Activated CD4-positive, CD25-positive, alpha-beta regulatory T cell treated with anti-CD3 and anti-CD28 coated beads, Interleukin-2, amount 50 U/mL, for 24 hours (primary cell): ENCODE measurements around the gene VRK2.
"Not testable (repeated sequence)": the region's sequence is repeated elsewhere in the genome, so short reads cannot be mapped to it uniquely, and the experiment has no call there.

Experiments
- ATAC-seq, 2 donors: fragments of 150-1000 bp; cut with Tn5 transposase; one replicate each; pipeline ENCODE4 v1.10.0; 2021; ENCODE audit warnings: mild to moderate bottlenecking in 1 of 2, moderate library complexity in 1 of 2

The VRK2 gene

DNA sequence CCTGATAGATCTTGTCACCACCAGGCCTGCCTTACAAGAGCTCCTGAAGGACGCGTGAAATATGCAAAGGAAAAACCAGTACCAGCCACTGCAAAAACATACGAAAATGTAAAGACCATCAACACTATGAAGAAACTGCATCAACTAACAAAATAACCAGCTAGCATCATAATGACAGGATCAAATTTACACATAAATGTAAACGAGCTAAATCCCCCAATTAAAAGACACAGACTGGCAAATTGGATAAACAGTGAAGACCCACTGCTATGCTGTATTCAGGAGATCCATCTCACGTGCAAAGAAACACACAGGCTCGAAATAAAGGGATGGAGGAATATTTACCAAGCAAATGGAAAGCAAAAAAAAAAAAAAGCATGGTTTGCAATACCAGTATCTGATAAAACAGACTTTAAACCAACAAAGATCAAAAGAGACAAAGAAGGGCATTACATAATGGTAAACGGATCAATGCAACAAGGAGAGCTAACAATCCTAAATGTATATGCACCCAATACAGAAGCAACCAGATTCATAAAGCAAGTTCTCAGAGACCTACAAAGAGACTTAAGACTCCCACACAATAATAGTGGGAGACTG is 123.8 kb downstream of the VRK2 start:
- ATAC-seq: not testable (repeated sequence)

DNA sequence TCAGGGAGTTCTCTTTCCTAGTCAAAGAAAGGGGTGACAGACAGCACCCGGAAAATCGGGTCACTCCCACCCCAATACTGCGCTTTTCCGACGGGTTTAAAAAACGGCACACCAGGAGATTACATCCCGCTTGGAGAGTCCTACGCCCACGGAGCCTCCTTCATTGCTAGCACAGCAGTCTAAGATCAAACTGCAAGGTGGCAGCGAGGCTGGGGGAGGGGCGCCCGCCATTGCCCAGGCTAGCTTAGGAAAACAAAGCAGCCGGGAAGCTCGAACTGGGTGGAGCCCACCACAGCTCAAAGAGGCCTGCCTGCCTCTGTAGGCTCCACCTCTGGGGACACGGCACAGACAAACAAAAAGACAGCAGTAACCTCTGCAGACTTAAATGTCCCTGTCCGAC is 125.2 kb downstream of the VRK2 start:
- not testable (repeated sequence) for ATAC-seq

DNA sequence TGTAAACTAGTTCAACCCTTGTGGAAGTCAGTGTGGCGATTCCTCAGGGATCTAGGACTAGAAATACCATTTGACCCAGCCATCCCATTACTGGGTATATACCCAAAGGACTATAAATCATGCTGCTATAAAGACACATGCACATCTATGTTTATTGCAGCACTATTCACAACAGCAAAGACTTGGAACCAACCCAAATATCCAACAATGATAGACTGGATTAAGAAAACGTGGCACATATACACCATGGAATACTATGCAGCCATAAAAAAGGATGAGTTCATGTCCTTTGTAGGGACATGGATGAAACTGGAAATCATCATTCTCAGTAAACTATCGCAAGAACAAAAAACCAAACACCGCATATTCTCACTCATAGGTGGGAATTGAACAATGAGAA is 130.6 kb downstream of the VRK2 start:
- not testable (repeated sequence) for ATAC-seq

DNA sequence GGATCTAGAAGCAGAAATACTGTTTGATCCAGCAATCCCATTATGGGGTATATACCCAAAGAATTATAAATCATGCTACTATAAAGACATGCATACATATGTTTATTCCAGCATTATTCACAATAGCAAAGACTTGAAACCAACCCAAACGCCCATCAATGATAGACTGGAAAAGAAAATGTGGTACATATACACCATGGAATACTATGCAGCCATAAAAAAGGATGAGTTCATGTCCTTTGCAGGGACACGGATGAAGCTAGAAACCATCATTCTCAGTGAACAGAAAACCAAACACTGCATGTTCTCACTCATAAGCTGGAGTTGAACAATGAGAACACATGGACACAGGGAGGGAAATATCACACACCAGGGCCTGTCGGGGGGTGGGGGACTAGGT is 133.6 kb downstream of the VRK2 start:
- not testable (repeated sequence) for ATAC-seq

DNA sequence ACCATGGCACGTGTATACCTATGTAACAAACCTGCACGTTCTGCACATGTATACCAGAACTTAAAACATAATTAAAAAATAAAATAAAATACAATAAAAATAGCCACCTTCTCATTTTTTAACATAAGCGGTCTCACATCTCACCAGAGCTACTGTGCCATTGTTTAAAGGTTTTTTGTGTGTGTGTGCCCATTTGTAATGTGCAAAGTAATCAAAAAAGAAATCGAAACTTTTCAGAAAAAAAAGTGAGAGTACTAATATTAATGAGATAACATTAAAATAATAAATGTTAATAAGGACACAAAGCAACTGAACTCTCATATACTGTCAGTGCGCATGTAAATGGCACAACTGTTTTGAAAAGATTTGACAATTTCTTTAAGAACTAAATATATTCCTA is 134.0 kb downstream of the VRK2 start:
- no peak for ATAC-seq

DNA sequence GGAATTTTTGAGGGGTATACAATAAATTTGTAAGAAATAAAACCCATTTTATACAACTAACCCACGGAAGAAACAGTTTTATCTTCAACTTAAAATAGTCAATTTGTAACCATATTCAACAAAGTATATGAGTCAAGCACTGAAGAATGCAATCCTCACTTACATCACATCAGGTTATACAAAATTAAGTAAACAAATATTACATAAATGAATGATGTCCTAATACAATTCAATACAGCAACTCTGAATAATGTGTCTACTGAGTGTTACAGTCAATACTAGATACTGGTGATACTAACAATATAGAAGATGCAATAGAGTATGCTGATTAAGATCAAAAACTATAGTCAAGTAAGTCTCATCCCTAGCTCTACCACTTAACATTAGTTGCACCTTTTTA is 135.9 kb downstream of the VRK2 start:
- ATAC-seq: no peak

DNA sequence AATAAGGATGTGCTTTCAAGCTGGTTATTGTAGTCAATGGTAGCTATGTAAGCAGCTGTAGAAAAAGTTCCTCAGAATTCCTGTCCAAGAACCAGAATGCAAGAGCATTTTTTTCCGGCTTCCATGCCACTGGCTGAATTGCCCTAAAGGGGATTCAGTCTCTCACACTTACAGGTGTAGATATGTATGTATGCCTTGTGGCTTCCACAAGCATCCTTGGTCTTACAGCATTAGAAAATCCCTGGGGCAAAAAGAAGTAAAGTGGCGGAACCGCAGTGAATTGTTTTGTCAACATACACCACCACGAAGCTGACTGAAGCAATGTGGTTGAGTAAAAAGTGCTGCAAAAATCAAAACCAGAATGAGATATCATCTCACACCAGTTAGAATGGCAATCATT is 139.9 kb downstream of the VRK2 start:
- no peak for ATAC-seq

DNA sequence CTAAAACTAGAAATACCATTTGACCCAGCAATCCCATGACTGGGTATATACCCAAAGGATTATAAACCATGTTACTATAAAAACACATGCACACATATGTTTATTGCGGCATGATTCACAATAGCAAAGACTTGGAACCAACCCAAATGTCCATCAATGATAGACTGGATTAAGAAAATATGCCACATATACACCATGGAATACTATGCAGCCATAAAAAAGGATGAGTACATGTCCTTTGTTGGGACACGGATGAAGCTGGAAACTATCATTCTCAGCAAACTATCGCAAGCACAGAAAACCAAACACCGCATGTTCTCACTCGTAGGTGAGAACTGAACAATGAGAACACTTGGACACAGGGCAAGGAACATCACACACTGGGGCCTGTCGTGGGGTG is 140.4 kb downstream of the VRK2 start:
- not testable (repeated sequence) for ATAC-seq

DNA sequence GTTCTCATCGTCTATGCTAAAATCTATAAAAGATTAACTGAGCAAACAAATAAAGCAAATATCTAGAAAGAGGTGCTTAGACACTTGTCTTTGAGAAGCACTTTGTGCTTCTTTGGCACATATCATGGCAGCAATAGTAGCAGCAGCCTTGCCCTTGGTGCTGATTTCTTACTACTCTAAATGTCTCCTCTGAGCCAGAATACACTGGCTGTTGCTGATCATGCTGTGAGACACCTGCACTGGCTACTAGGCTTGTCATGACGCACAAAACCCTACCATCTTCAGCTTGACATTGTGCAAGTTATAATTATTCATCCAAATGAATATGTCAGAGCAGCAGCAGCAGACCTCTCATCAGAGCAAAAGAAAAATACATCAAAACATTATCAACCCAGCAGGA is 147.9 kb downstream of the VRK2 start:
- ATAC-seq: no peak

DNA sequence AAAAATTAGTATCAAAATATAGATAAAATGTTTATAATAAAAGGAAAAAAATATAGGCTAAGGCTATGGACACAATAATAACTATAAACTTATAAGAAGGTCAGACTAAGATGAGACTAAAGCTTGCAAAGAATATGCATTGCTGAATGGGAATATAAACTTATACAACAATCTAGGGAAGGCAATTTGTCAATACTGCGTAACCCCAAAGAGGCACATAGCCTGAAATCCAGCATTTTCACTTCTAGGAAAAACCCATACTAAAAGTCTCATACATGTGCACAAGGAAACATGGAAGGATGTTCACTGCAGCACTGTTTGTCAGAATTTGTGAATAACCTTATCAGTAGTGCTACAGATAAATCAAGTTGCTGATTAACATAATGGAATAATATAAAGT is 149.1 kb downstream of the VRK2 start:
- no peak for ATAC-seq

DNA sequence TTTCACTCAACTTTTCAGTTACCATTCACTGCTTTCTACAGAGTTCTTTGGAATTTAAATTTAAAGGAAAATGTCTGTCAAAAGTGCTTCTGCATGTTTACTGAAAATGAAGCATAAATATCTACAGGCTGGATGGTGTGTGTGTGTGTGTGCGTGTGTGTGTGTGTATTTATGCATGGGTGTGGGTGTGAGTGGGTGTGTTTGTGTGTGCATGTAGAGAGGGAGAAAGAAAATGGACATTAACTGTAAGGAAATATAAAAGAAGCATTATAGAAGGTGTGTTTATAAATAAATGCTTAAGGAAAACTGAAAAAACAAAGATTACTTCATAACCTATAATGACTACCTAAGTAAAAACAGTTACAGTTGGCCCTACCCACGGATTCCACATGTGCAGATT is 151.3 kb downstream of the VRK2 start:
- ATAC-seq: no peak

DNA sequence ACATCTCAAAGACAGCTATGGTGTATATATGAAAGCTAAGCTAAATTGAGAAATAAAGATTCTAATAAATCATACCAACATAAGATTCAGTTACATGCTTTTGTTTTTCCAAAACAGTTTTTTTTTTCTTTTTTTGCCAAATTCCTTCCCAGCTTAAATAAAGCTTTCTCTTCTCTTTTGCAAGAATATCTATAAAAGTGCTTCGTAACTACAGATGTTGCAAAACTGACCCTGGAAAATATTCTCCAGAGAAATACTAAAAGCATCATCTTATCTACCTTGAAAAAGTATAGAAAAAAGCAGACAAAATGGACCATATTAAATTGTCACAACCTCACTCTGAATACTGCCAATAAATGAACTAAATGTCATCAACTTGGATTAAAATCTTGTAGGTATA is 155.8 kb downstream of the VRK2 start:
- no peak for ATAC-seq

DNA sequence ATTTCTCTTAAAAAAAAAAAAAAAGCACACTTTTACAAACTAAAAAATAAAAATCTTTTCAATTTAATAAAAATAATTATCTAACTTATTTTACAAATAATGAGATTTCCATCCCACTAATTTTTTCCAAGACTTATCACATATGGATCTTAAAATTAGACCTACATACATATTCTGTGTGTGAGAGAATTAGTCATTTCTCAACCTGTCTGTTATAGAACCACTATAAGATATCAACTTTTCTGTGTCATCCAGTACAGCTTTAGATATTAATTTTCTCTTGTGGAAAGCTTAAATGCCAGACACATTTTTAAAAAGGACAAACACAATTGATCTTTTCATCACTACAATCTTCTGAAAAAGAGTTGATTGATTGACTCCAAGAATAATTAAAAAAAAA is 156.4 kb downstream of the VRK2 start:
- no peak for ATAC-seq

DNA sequence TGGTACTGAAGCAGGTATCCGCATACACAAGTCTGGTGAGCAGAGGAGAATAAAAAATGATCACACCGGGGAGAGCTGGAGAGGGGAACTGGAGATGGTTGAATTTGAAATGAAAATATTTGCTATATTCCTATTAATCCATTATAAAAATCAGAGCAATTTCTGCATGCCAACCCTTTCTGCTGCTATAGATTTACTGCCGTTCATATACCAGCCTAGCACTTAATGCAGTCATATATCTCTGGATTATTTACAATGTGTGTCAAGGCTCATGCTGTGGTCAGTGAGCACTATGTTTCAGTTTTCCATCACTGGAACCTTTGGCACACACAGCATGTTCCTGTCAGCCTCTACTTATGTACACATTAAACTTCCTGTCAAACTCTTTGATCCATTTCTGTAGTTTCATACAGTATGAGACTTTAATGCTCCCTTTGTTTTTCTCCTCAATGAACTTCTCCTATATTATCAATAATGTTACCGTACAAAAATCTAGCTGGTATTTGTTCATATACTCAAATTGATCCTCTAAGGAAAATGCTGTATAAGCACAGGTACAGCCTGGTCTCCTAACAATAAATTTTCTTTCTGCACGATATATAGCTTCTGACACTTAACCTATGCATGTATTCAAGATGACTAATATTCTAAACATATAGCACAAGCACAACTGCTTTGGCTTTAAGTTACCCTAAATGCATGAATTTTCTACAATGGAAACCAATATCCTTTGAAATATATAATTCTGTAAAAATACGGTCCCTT is 157.8 kb downstream of the VRK2 start:
- ATAC-seq: no peak

DNA sequence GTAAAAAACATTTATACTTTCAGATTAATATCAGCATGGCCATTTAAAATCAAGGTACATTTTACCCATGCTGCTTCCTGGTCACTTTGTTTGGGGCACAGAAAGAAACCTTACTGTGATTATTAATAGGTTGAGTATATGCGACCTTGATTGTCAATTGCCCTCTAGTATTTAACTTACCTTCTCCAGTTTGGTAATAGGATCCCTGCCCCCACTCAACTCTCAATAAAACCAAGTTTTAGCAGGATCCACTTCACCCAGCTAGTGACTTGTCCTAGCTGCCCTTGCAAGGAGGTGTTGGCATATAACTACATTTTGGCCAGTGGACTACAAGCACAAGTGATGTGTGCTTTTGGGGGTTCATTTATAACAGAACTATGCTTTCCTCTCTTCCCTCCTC is 160.2 kb downstream of the VRK2 start:
- ATAC-seq: no peak

DNA sequence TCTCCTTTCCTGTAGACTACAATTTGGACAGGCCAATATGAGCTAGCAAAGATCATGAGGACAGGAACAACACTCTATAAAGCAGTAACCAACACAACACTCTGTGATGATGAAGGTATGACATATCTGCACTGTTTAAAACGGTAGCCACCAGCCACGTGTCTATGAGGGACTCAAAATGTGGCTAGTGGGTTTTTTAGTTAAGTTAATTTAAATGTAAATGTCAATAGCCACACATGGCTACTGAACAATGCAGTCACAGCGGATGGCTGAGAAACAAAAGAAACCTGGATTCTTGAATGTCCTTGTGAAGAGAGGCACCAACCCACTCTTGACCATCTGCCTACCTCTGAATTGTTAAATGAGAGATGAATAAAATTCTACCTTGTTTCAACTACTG is 160.6 kb downstream of the VRK2 start:
- ATAC-seq: no peak
